SK-N-SH (cell line): ENCODE results near the gene HOXD10. TPM values are rescaled to one million over a fixed set of nuclear protein-coding genes. Genes with fewer than 3 reads are reported as not detected.

Source experiments
- CTCF ChIA-PET: fragments of 300-600, 350-600 bp; formaldehyde crosslinking; extraction: SDS; loops from one replicate; lab custom pipeline; 2021; lab: Yijun Ruan, JAX
- POLR2A ChIA-PET: fragments of 350-600 bp; sonication (Branson Sonifier 250); formaldehyde crosslinking; extraction: SDS; loops from one replicate; lab custom pipeline; 2020; ENCODE audit warnings: antibody characterized with exemption, inconsistent platforms; lab: Yijun Ruan, JAX
- DNase-seq: peaks from one replicate; pipeline ENCODE4 v3.0.0; 2012
- H2AFZ ChIP-seq: fragments of 200-600 bp; sonication (generic); 2 replicates; pipeline ENCODE4 v1.8.1; 2016; ENCODE audit warnings: antibody characterized with exemption, mild to moderate bottlenecking, low read depth
- H3F3A ChIP-seq: fragments of 200-600 bp; sonication (generic); replicated peaks from 2 replicates; pipeline ENCODE3; 2016; ENCODE audit warnings: antibody characterized with exemption, mild to moderate bottlenecking; ENCODE audit not compliant: insufficient read depth
- H3K27ac ChIP-seq, 2 experiments: fragments of 200-500 bp in 1 of 2; fragments of 200-600 bp in 1 of 2; sonication (Bioruptor generic) in 1 of 2; sonication (generic), shearing (Covaris generic) in 1 of 2; 2 replicates each; pipeline versions ENCODE4 v1.5.1 to v1.6.1; 2014 to 2016; ENCODE audit warnings: low read depth in 2 of 2, inconsistent platforms in 1 of 2, low read length in 1 of 2, mild to moderate bottlenecking in 1 of 2, mixed read lengths in 1 of 2
- H3K27me3 ChIP-seq: fragments of 200-600 bp; sonication (generic), shearing (Covaris generic); 2 replicates; pipeline ENCODE4 v1.6.1; 2016; ENCODE audit warnings: mixed run types; ENCODE audit not compliant: insufficient read depth
- H3K36me3 ChIP-seq, 2 experiments: fragments of 200-500 bp in 1 of 2; fragments of 200-600 bp in 1 of 2; sonication (Bioruptor generic) in 1 of 2; sonication (generic) in 1 of 2; replicated peaks in 1 of 2; 2 replicates each; pipeline versions ENCODE3 to v1.5.1; 2014 to 2016; ENCODE audit warnings: low read length in 1 of 2, mild to moderate bottlenecking in 1 of 2; ENCODE audit not compliant: insufficient read depth in 2 of 2, control insufficient read depth in 1 of 2
- H3K4me1 ChIP-seq, 2 experiments: fragments of 200-500 bp in 1 of 2; fragments of 200-600 bp in 1 of 2; sonication (Bioruptor generic) in 1 of 2; sonication (generic), shearing (Covaris generic) in 1 of 2; 2 replicates each; pipeline versions ENCODE4 v1.5.1 to v1.6.1; 2014 to 2016; ENCODE audit warnings: low read depth in 1 of 2, low read length in 1 of 2, mixed run types in 1 of 2; ENCODE audit not compliant: insufficient read depth in 2 of 2, control insufficient read depth in 1 of 2
- H3K4me2 ChIP-seq: fragments of 200-600 bp; sonication (generic), shearing (Covaris generic); 2 replicates; pipeline ENCODE4 v1.6.1; 2017; ENCODE audit warnings: mixed run types
- H3K4me3 ChIP-seq, 2 experiments: fragments of 200-500 bp in 1 of 2; fragments of 200-600 bp in 1 of 2; sonication (Bioruptor generic) in 1 of 2; sonication (generic), shearing (Covaris generic) in 1 of 2; 2 replicates each; pipeline versions ENCODE4 v1.5.1 to v1.8.1; 2014 to 2016; ENCODE audit warnings: low read depth in 2 of 2, inconsistent platforms in 1 of 2, low read length in 1 of 2, mild to moderate bottlenecking in 1 of 2, mixed read lengths in 1 of 2, moderate library complexity in 1 of 2
- H3K79me2 ChIP-seq: fragments of 200-600 bp; sonication (generic); 2 replicates; pipeline ENCODE4 v1.8.1; 2017; ENCODE audit warnings: mild to moderate bottlenecking; ENCODE audit not compliant: insufficient read depth
- H3K9ac ChIP-seq: fragments of 200-600 bp; sonication (generic); 2 replicates; pipeline ENCODE4 v1.6.1; 2017; ENCODE audit warnings: mixed run types
- H3K9me2 ChIP-seq: fragments of 200-600 bp; sonication (generic); 2 replicates; pipeline ENCODE4 v1.6.1; 2017; ENCODE audit warnings: mixed run types
- H3K9me3 ChIP-seq: fragments of 200-600 bp; sonication (generic); 2 replicates; pipeline ENCODE4 v1.6.1; 2017; ENCODE audit warnings: mixed run types, mild to moderate bottlenecking, moderate library complexity
- H4K20me1 ChIP-seq: fragments of 200-600 bp; sonication (generic); 2 replicates; pipeline ENCODE4 v1.6.1; 2017; ENCODE audit warnings: mild to moderate bottlenecking, mixed run types; ENCODE audit not compliant: insufficient read depth
- CHD2 ChIP-seq: fragments of 150-350 bp; IDR thresholded peaks from 2 replicates; pipeline ENCODE4 v1.6.1; 2018; ENCODE audit warnings: low read length; ENCODE audit not compliant: partially characterized antibody
- EP300 ChIP-seq, 2 experiments: IDR thresholded peaks; 2 replicates each; pipeline versions ENCODE4 v1.4.0 to v1.6.1; 2012; ENCODE audit warnings: borderline replicate concordance in 1 of 2, low read depth in 1 of 2, low read length in 1 of 2
- FOSL2 ChIP-seq: IDR thresholded peaks from 2 replicates; pipeline ENCODE4 v1.4.0; 2012; ENCODE audit warnings: low read depth, mild to moderate bottlenecking, moderate library complexity, borderline replicate concordance
- FOXJ3 ChIP-seq: sonication (generic); formaldehyde crosslinking; IDR thresholded peaks from 2 replicates; pipeline ENCODE4 v1.5.1; 2020; ENCODE audit warnings: mild to moderate bottlenecking, missing genetic modification reagents
- FOXM1 ChIP-seq: IDR thresholded peaks from 2 replicates; pipeline ENCODE4 v1.4.0; 2012; ENCODE audit warnings: low read depth, mild to moderate bottlenecking
- GABPA ChIP-seq: IDR thresholded peaks from 2 replicates; pipeline ENCODE4 v1.4.0; 2012; ENCODE audit warnings: low read depth, mild to moderate bottlenecking
- GATA2 ChIP-seq: sonication (generic); formaldehyde crosslinking; IDR thresholded peaks from 2 replicates; pipeline ENCODE4 v1.5.0; 2020; ENCODE audit warnings: mild to moderate bottlenecking, missing genetic modification reagents
- NFIC ChIP-seq: IDR thresholded peaks from 2 replicates; pipeline ENCODE4 v1.4.0; 2012; ENCODE audit warnings: borderline replicate concordance
- NRF1 ChIP-seq: IDR thresholded peaks from 2 replicates; pipeline ENCODE4 v1.6.1; 2012; ENCODE audit warnings: low read depth, mild to moderate bottlenecking, low read length
- POLR2AphosphoS5 ChIP-seq: IDR thresholded peaks from 2 replicates; pipeline ENCODE4 v1.6.1; 2012; ENCODE audit warnings: low read depth, low read length
- RAD21 ChIP-seq: IDR thresholded peaks from 2 replicates; pipeline ENCODE4 v1.6.1; 2012; ENCODE audit warnings: mild to moderate bottlenecking, low read length
- RFX5 ChIP-seq: IDR thresholded peaks from 2 replicates; pipeline ENCODE4 v1.6.1; 2012; ENCODE audit warnings: mild to moderate bottlenecking, improper control_type of control experiment, low read length
- SMC3 ChIP-seq: IDR thresholded peaks from 2 replicates; pipeline ENCODE4 v1.6.1; 2012; ENCODE audit warnings: low read depth, low read length, improper control_type of control experiment
- TEAD4 ChIP-seq: IDR thresholded peaks from 2 replicates; pipeline ENCODE4 v1.4.0; 2012; ENCODE audit warnings: mild to moderate bottlenecking, borderline replicate concordance; ENCODE audit not compliant: insufficient read depth
- YY1 ChIP-seq: IDR thresholded peaks from 2 replicates; pipeline ENCODE4 v1.4.0; 2012; ENCODE audit warnings: low read depth, mild to moderate bottlenecking
- WGBS: methylation state at CpG from one replicate; pipeline ENCODE4 v1.1.6; 2017; ENCODE audit warnings: low lambda C conversion rate; 5-methylcytosine and 5-hydroxymethylcytosine counted together
- polyA plus RNA-seq, 3 experiments: library from polyadenylated mRNA; depleted of rRNA; stranded (reverse); fragments of >200 nt; gene quantifications; 2 replicates each; pipeline ENCODE4 v1.2.3, GENCODE V29; 2012
- TF ChIP-seq, protein P1 (sequence below): IDR thresholded peaks from 2 replicates; pipeline ENCODE4 v1.4.0; 2012; ENCODE audit warnings: low read depth, borderline replicate concordance
- TF ChIP-seq, protein P2 (sequence below): fragments of 200-600 bp; sonication (generic); IDR thresholded peaks from 2 replicates; pipeline ENCODE4 v1.6.1; 2017; ENCODE audit warnings: antibody characterized with exemption, mild to moderate bottlenecking, moderate library complexity
- TF ChIP-seq, protein P3 (sequence below): IDR thresholded peaks from 2 replicates; pipeline ENCODE4 v1.4.0; 2012; ENCODE audit warnings: low read depth
- TF ChIP-seq, protein P4 (sequence below): fragments of 150-350 bp; IDR thresholded peaks from 2 replicates; pipeline ENCODE4 v1.6.1; 2017; ENCODE audit warnings: antibody characterized with exemption, low read length, low read depth, borderline replicate concordance
- TF ChIP-seq, protein P5 (sequence below): fragments of 150-350 bp; IDR thresholded peaks from 2 replicates; pipeline ENCODE4 v1.6.1; 2016; ENCODE audit warnings: mild to moderate bottlenecking, low read depth, low read length

The HOXD10 gene
- polyA plus RNA-seq, 1 of the 3 experiments (the other 2 are of a cell fraction), result 0.10 TPM

DNA sequence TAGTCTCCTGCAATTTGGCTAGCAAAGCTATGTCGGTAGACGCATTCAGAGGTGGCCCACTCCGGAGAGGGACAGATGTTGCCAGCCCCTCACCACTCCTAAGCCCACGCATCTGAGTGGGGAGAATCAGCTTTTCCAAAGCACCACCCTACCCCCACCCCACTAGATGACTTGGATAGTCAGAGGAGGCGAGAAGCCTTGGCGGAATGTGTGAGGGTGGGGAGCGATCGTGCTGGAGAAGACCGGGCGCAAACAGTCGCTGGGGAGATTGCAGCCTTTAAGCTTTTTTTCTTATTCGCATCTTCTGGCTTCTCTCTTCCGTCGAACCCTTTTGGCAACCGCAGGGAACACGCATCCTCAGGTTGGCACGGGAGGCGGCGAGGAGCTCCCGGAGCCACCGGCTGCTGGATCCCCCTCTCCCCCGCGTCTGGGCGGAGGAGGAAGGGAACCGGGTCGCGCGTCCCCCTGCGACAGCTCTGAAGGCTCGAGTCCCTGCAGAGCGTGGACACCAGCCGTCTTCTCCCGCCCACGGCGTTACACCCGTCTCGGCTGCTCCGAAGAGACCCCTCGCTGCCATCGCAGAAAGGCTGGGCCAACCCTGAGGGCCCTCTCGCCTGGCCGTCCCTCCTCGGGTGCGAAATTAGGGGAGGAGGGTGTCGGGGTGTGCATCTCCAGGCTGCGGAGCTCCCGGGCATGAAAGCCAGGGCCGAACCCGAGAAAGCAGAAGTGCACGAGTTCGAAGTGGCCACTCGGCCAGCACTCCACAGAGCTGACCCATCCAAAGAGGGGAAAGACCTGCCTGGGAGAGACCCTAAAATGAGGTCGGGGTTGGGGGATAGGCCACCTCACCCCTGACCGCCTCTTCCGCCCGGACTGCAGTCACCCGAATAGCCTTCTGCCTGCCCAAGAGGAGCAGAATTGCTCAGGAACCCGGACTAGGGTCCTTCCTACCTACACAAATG is 45.0 kb upstream of the HOXD10 start (continued):
- TF ChIP-seq, protein P1, sequence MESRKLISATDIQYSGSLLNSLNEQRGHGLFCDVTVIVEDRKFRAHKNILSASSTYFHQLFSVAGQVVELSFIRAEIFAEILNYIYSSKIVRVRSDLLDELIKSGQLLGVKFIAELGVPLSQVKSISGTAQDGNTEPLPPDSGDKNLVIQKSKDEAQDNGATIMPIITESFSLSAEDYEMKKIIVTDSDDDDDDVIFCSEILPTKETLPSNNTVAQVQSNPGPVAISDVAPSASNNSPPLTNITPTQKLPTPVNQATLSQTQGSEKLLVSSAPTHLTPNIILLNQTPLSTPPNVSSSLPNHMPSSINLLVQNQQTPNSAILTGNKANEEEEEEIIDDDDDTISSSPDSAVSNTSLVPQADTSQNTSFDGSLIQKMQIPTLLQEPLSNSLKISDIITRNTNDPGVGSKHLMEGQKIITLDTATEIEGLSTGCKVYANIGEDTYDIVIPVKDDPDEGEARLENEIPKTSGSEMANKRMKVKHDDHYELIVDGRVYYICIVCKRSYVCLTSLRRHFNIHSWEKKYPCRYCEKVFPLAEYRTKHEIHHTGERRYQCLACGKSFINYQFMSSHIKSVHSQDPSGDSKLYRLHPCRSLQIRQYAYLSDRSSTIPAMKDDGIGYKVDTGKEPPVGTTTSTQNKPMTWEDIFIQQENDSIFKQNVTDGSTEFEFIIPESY, result no peak
- no peak for TF ChIP-seq TEAD4
- TF ChIP-seq FOXM1, result no peak
- TF ChIP-seq GATA2 (CRISPR knock-in tag), result no peak

DNA sequence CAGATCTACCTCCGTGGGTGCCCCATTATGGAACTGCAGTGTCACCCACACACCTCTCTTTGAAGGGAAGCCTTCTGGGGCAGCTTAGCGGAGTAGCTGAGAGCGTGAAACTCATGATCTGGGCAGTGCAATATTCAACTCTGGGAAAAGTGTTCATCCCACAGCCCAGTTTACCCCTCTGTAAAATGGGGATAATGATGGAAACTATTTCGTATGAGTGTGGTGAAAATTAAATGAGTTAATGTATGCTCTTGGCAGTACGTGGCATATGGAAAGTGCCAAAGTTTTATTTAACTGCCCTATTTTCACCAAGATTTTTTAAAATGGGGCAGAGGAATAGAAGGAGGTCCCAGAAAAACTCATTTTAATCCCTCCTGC is 44.3 kb upstream of the HOXD10 start:
- H3K4me3 ChIP-seq, result no peak overlapping the region
- POLR2A ChIA-PET, result no interaction called here
- H3K9me2 ChIP-seq, result no peaks in the 10 kb centered on the region
- CTCF ChIA-PET, result interaction anchor here (3.3 kb wide), 1 partner anchor 13 kb away, joined by 10 read pairs; no protein-coding TSS in a partner anchor
- no peaks in the 10 kb centered on the region for H3K79me2 ChIP-seq
- H4K20me1 ChIP-seq, result no peaks in the 10 kb centered on the region
- 48% methylated on average over 5 of the region's 5 CpGs for WGBS
- H3F3A ChIP-seq, result no peaks in the 10 kb centered on the region
- no peak overlapping the region for H3K9ac ChIP-seq
- TF ChIP-seq EP300 (IDR thresholded peaks at IDR 0.05; ENCODE audit: borderline replicate concordance in 1 of 2, low read depth in 1 of 2, low read length in 1 of 2) (no peak), GATA2 (CRISPR knock-in tag) (no peak), NFIC (no peak), TEAD4 (no peak), POLR2AphosphoS5 (no peak), RFX5 (no peak), SMC3 (no peak), CHD2 (no peak), FOSL2 (no peak), FOXJ3 (CRISPR knock-in tag) (no peak), NRF1 (no peak), YY1 (no peak), RAD21 (no peak), GABPA (no peak)
- TF ChIP-seq, protein P2, sequence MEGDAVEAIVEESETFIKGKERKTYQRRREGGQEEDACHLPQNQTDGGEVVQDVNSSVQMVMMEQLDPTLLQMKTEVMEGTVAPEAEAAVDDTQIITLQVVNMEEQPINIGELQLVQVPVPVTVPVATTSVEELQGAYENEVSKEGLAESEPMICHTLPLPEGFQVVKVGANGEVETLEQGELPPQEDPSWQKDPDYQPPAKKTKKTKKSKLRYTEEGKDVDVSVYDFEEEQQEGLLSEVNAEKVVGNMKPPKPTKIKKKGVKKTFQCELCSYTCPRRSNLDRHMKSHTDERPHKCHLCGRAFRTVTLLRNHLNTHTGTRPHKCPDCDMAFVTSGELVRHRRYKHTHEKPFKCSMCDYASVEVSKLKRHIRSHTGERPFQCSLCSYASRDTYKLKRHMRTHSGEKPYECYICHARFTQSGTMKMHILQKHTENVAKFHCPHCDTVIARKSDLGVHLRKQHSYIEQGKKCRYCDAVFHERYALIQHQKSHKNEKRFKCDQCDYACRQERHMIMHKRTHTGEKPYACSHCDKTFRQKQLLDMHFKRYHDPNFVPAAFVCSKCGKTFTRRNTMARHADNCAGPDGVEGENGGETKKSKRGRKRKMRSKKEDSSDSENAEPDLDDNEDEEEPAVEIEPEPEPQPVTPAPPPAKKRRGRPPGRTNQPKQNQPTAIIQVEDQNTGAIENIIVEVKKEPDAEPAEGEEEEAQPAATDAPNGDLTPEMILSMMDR, result no peak
- TF ChIP-seq, protein P3, sequence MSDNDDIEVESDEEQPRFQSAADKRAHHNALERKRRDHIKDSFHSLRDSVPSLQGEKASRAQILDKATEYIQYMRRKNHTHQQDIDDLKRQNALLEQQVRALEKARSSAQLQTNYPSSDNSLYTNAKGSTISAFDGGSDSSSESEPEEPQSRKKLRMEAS, result no peak
- TF ChIP-seq, protein P1, result no peak
- TF ChIP-seq, protein P4, sequence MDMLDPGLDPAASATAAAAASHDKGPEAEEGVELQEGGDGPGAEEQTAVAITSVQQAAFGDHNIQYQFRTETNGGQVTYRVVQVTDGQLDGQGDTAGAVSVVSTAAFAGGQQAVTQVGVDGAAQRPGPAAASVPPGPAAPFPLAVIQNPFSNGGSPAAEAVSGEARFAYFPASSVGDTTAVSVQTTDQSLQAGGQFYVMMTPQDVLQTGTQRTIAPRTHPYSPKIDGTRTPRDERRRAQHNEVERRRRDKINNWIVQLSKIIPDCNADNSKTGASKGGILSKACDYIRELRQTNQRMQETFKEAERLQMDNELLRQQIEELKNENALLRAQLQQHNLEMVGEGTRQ, result no peak
- TF ChIP-seq, protein P5, sequence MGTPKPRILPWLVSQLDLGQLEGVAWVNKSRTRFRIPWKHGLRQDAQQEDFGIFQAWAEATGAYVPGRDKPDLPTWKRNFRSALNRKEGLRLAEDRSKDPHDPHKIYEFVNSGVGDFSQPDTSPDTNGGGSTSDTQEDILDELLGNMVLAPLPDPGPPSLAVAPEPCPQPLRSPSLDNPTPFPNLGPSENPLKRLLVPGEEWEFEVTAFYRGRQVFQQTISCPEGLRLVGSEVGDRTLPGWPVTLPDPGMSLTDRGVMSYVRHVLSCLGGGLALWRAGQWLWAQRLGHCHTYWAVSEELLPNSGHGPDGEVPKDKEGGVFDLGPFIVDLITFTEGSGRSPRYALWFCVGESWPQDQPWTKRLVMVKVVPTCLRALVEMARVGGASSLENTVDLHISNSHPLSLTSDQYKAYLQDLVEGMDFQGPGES, result no peak
- TF ChIP-seq, all 33 proteins: peak for 0
- Histone ChIP-seq H3K27ac (no peak overlapping the region), H3K27me3 (peaks cover 4% of the 10 kb centered on the region; the same call in 1 of the 2 replicates), H3K9me3 (no peaks in the 10 kb centered on the region), H3K4me2 (no peak overlapping the region), H2AFZ (no peak overlapping the region), H3K4me1 (no peaks in the 10 kb centered on the region), H3K36me3 (no peaks in the 10 kb centered on the region)
- no peak for DNase-seq
